Neural crest cell (in vitro differentiated cells): ENCODE data around the gene ZCCHC3. TPM values are rescaled to one million over a fixed set of nuclear protein-coding genes. Genes with fewer than 3 reads are reported as not detected.

ENCODE experiments used
- DNase-seq: peaks from one replicate; pipeline ENCODE4 v3.0.0; 2021; ENCODE audit warnings: low read depth, mixed read lengths, low spot score
- H3K27ac Mint-ChIP-seq: one replicate; pipeline ENCODE4 v1.8.0; 2021; ENCODE audit warnings: mild to moderate bottlenecking, mixed read lengths; ENCODE audit not compliant: unreplicated experiment
- H3K27me3 Mint-ChIP-seq: 2 replicates; pipeline ENCODE4 v1.8.0; 2021; ENCODE audit warnings: low read depth, mild to moderate bottlenecking, mixed read lengths
- H3K36me3 Mint-ChIP-seq: 2 replicates; pipeline ENCODE4 v1.8.0; 2021; ENCODE audit warnings: low read depth, mild to moderate bottlenecking, mixed read lengths
- H3K4me1 Mint-ChIP-seq: 2 replicates; pipeline ENCODE4 v1.8.0; 2021; ENCODE audit warnings: mixed read lengths
- H3K4me3 Mint-ChIP-seq: one replicate; pipeline ENCODE4 v1.8.0; 2021; ENCODE audit warnings: mild to moderate bottlenecking, mixed read lengths
- H3K9me3 Mint-ChIP-seq: 2 replicates; pipeline ENCODE4 v1.8.0; 2021; ENCODE audit warnings: mixed read lengths
- CTCF ChIP-seq: fragments of 200-600 bp; sonication (generic); conservative IDR thresholded peaks from 2 replicates; pipeline ENCODE4 v1.5.0; 2021; ENCODE audit warnings: antibody characterized with exemption, mild to moderate bottlenecking
- total RNA-seq: library from RNA; stranded (reverse); gene quantifications from 2 replicates; pipeline ENCODE4 v1.2.1, GENCODE V29; 2021

The ZCCHC3 gene
- total RNA-seq, 1 donor from 2014 or later, result 59.2 TPM

DNA sequence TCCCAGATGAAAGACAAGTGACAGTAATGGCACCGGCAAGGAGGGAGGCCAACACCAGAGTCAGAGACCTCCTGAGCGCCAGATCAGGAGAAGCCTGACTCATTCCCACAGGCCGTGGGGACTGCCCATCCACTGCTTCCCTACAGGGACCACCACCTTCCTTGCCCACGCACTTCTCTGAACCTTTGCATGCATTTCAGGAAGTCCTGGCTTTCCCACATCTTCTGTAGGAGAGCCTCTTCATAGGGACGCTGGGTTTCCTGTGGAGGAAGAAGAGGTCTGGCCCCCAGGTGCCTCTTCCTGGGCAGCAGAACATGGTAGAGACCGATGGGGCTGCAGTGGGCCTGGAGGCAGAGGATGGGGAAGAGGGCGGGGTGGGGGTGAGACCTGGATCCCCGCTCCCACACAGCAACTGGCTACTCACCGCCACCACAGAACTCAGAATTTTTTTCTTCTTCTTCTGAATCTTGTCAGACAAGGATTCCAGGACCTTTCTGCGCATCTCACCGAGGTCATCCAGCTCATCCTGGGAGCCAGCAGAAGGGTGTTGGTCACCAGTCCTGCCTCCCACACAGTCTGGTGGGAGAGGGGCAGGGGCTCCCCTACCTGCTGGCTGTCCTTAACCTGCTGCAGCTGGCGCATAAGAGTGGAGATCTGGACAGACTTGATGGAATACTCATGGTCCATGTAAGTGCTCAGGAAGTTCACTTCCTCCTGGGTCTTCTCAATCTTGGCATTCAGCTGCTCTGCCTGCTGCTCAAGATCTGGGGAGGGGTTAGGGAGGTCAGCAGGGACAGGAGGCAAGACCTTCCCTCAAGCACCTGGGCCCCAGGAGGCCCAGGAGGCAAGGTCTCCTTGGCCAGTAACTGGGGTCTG lies 20.5 kb upstream of the ZCCHC3 start:
- Mint-ChIP-seq H3K36me3 (peaks cover 30% of the 10 kb centered on the region), H3K4me3 (no peak overlapping the region)
- DNase-seq, result no peak

GRCh38 chr20:277496-277781 lies 19.9 kb upstream of the ZCCHC3 start:
- Mint-ChIP-seq H3K36me3 (peaks cover 34% of the 10 kb centered on the region), H3K4me3 (no peak overlapping the region), H3K9me3 (no peaks in the 10 kb centered on the region), H3K27me3 (no peaks in the 10 kb centered on the region), H3K27ac (no peak overlapping the region), H3K4me1 (no peaks in the 10 kb centered on the region)
- TF ChIP-seq CTCF, result no peak
- DNase-seq, result no peak

More for the DNA sequence above, 20.5 kb upstream of the ZCCHC3 start:
- no peaks in the 10 kb centered on the region for H3K27me3 Mint-ChIP-seq
- H3K9me3 Mint-ChIP-seq, result no peaks in the 10 kb centered on the region
- TF ChIP-seq CTCF, result no peak
- H3K27ac Mint-ChIP-seq, result no peak overlapping the region
- H3K4me1 Mint-ChIP-seq, result no peaks in the 10 kb centered on the region

- Mint-ChIP-seq H3K4me1 (no peaks in the 10 kb centered on the region), H3K9me3 (no peaks in the 10 kb centered on the region), H3K4me3 (no peak overlapping the region), H3K27me3 (no peaks in the 10 kb centered on the region), H3K36me3 (peaks cover 34% of the 10 kb centered on the region), H3K27ac (no peak overlapping the region)
- DNase-seq, result no peak
- no peak for TF ChIP-seq CTCF
Observed at GRCh38 chr20:278181-278580, 19.2 kb upstream of the ZCCHC3 start.

GRCh38 chr20:278607-279571 lies 18.5 kb upstream of the ZCCHC3 start:
- Mint-ChIP-seq H3K36me3 (peaks cover 37% of the 10 kb centered on the region), H3K4me3 (no peak overlapping the region), H3K27me3 (no peaks in the 10 kb centered on the region), H3K4me1 (peaks cover 5% of the 10 kb centered on the region), H3K9me3 (no peaks in the 10 kb centered on the region), H3K27ac (no peak overlapping the region)
- no peak for DNase-seq
- TF ChIP-seq CTCF, result no peak

- Mint-ChIP-seq H3K4me3 (no peak overlapping the region), H3K9me3 (peaks cover 2% of the 10 kb centered on the region), H3K36me3 (peaks cover 20% of the 10 kb centered on the region), H3K4me1 (peaks cover 12% of the 10 kb centered on the region), H3K27ac (no peak overlapping the region), H3K27me3 (no peaks in the 10 kb centered on the region)
- no peak for TF ChIP-seq CTCF
- DNase-seq, result no peak
Observed at GRCh38 chr20:284172-284571, 13.2 kb upstream of the ZCCHC3 start.
